WTC11 (cell line): ENCODE measurements around the gene LRIT3. TPM values are rescaled to one million over a fixed set of nuclear protein-coding genes. Genes with fewer than 3 reads are reported as not detected.

Experiments used
- ATAC-seq: fragments of 200-7000 bp; cut with Tn5 transposase; 2 replicates; pipeline ENCODE4 v1.10.0; 2021; ENCODE audit warnings: mild to moderate bottlenecking, moderate library complexity
- CTCF ChIA-PET: fragments of 300-600 bp; sonication (Branson Sonifier 250); formaldehyde crosslinking; loops from one replicate; lab custom pipeline; 2021; ENCODE audit warnings: antibody characterized with exemption; lab: Charles Lee
- POLR2A ChIA-PET: fragments of 350-600 bp; sonication (Branson Sonifier 250); formaldehyde crosslinking; loops from one replicate; lab custom pipeline; 2021; ENCODE audit warnings: antibody characterized with exemption; lab: Charles Lee
- DNase-seq: peaks from one replicate; pipeline ENCODE4 v3.0.0; 2021; ENCODE audit warnings: low spot score
- H3K27ac Mint-ChIP-seq: 2 replicates; pipeline ENCODE4 v1.8.0; 2021; ENCODE audit warnings: mixed read lengths
- H3K27me3 Mint-ChIP-seq: 2 replicates; pipeline ENCODE4 v1.8.0; 2021; ENCODE audit warnings: low read depth, mild to moderate bottlenecking, moderate library complexity, mixed read lengths
- H3K36me3 Mint-ChIP-seq: 2 replicates; pipeline ENCODE4 v1.8.0; 2021; ENCODE audit warnings: mixed read lengths
- H3K4me1 Mint-ChIP-seq: 2 replicates; pipeline ENCODE4 v1.8.0; 2022; ENCODE audit warnings: mixed read lengths
- H3K4me3 Mint-ChIP-seq: 2 replicates; pipeline ENCODE4 v1.8.0; 2021; ENCODE audit warnings: mild to moderate bottlenecking, moderate library complexity, mixed read lengths
- H3K9me3 Mint-ChIP-seq: 2 replicates; pipeline ENCODE4 v1.8.0; 2021; ENCODE audit warnings: mixed read lengths
- AFF4 ChIP-seq: sonication (generic); formaldehyde crosslinking; IDR thresholded peaks from 2 replicates; pipeline ENCODE4 v1.8.1; 2023; ENCODE audit warnings: mild to moderate bottlenecking, missing genetic modification reagents, borderline replicate concordance
- ARID4B ChIP-seq: sonication (generic); formaldehyde crosslinking; IDR thresholded peaks from 2 replicates; pipeline ENCODE4 v1.8.0; 2023; ENCODE audit warnings: missing genetic modification reagents, mild to moderate bottlenecking, borderline replicate concordance
- CBFB ChIP-seq: sonication (generic); formaldehyde crosslinking; IDR thresholded peaks from 2 replicates; pipeline ENCODE4 v1.8.1; 2022; ENCODE audit warnings: mild to moderate bottlenecking, low read depth, missing genetic modification reagents
- CDX4 ChIP-seq: fragments of 250-450 bp; sonication (Bioruptor Pico); IDR thresholded peaks from 2 replicates; pipeline ENCODE4 v1.9.0; 2021; ENCODE audit warnings: moderate library complexity, mild to moderate bottlenecking, inconsistent platforms, borderline replicate concordance
- ERG ChIP-seq: fragments of 250-450 bp; sonication (Bioruptor Pico); IDR thresholded peaks from 2 replicates; pipeline ENCODE4 v1.8.0; 2021; ENCODE audit warnings: mild to moderate bottlenecking
- GABPB1 ChIP-seq: sonication (generic); formaldehyde crosslinking; IDR thresholded peaks from 2 replicates; pipeline ENCODE4 v1.8.1; 2023; ENCODE audit warnings: mild to moderate bottlenecking, missing genetic modification reagents
- HMGA2 ChIP-seq: fragments of 250-450 bp; sonication (Bioruptor Pico); IDR thresholded peaks from 2 replicates; pipeline ENCODE4 v1.4.0; 2021; ENCODE audit warnings: mild to moderate bottlenecking, moderate library complexity
- IRF1 ChIP-seq: sonication (generic); formaldehyde crosslinking; IDR thresholded peaks from 2 replicates; pipeline ENCODE4 v1.8.0; 2023; ENCODE audit warnings: missing genetic modification reagents
- JAZF1 ChIP-seq: fragments of 250-450 bp; sonication (Bioruptor Pico); IDR thresholded peaks from 2 replicates; pipeline ENCODE4 v1.9.0; 2021; ENCODE audit warnings: moderate library complexity, mild to moderate bottlenecking, inconsistent platforms
- NFATC4 ChIP-seq: fragments of 250-450 bp; sonication (Bioruptor Pico); IDR thresholded peaks from 2 replicates; pipeline ENCODE4 v1.9.0; 2021; ENCODE audit warnings: mild to moderate bottlenecking
- NFYB ChIP-seq: sonication (generic); formaldehyde crosslinking; conservative IDR thresholded peaks from 2 replicates; pipeline ENCODE4 v1.8.0; 2022; ENCODE audit warnings: low read depth, missing genetic modification reagents
- SMAD4 ChIP-seq: sonication (generic); formaldehyde crosslinking; IDR thresholded peaks from 2 replicates; pipeline ENCODE4 v1.8.0; 2022; ENCODE audit warnings: mild to moderate bottlenecking, missing genetic modification reagents
- TEAD1 ChIP-seq: sonication (generic); formaldehyde crosslinking; IDR thresholded peaks from 2 replicates; pipeline ENCODE4 v1.8.0; 2022; ENCODE audit warnings: mild to moderate bottlenecking, missing genetic modification reagents
- USF1 ChIP-seq: sonication (generic); formaldehyde crosslinking; IDR thresholded peaks from 2 replicates; pipeline ENCODE4 v1.8.0; 2022; ENCODE audit warnings: mild to moderate bottlenecking, missing genetic modification reagents
- ZBTB43 ChIP-seq: sonication (generic); formaldehyde crosslinking; IDR thresholded peaks from 2 replicates; pipeline ENCODE4 v1.8.1; 2023; ENCODE audit warnings: mild to moderate bottlenecking, missing genetic modification reagents
- ZNF232 ChIP-seq: sonication (generic); formaldehyde crosslinking; IDR thresholded peaks from 2 replicates; pipeline ENCODE4 v1.8.0; 2022; ENCODE audit warnings: mild to moderate bottlenecking, missing genetic modification reagents
- ZNF317 ChIP-seq: sonication (generic); formaldehyde crosslinking; IDR thresholded peaks from 2 replicates; pipeline ENCODE4 v1.8.1; 2023; ENCODE audit warnings: low read depth, mild to moderate bottlenecking, moderate library complexity, missing genetic modification reagents, borderline replicate concordance
- ZNF423 ChIP-seq: fragments of 250-450 bp; sonication (Bioruptor Pico); IDR thresholded peaks from 2 replicates; pipeline ENCODE4 v2.1.2; 2022; ENCODE audit warnings: mild to moderate bottlenecking, moderate library complexity
- total RNA-seq: library from RNA; stranded (reverse); gene quantifications from 3 replicates; pipeline ENCODE4 v1.2.3, GENCODE V29; 2021

The LRIT3 gene
- total RNA-seq, 1 experiment from 2014 or later = 0.11 TPM

- no peaks in the 10 kb centered on the region for H3K36me3 Mint-ChIP-seq
- TF ChIP-seq ZNF317 (CRISPR knock-in tag) (no peak), ZNF423 (CRISPR knock-in tag) (no peak), CBFB (no peak), AFF4 (CRISPR knock-in tag) (no peak), JAZF1 (CRISPR knock-in tag) (no peak), ERG (no peak), TEAD1 (CRISPR knock-in tag) (no peak), NFYB (CRISPR knock-in tag) (no peak), ARID4B (CRISPR knock-in tag) (no peak), HMGA2 (CRISPR knock-in tag) (no peak), CDX4 (CRISPR knock-in tag) (no peak), SMAD4 (CRISPR knock-in tag) (no peak), NFATC4 (CRISPR knock-in tag) (no peak)
- POLR2A ChIA-PET = interaction anchor here (0.5 kb wide), 1 partner anchor 252 kb away, joined by 3 read pairs; the partner anchor contains the start of gene MCUB
- peaks cover 23% of the 10 kb centered on the region for H3K4me1 Mint-ChIP-seq
- no peak overlapping the region for H3K4me3 Mint-ChIP-seq
- no peaks in the 10 kb centered on the region for H3K9me3 Mint-ChIP-seq
- no peaks in the 10 kb centered on the region for H3K27me3 Mint-ChIP-seq
- CTCF ChIA-PET = no interaction called here
- no peak overlapping the region for H3K27ac Mint-ChIP-seq
- ATAC-seq (no peak), DNase-seq (no peak)
These were observed 36.2 kb upstream of the LRIT3 start for GRCh38 chr4:109811707-109812106.

GRCh38 chr4:109815151-109816081 lies 32.5 kb upstream of the LRIT3 start, which contains the start of gene GAR1:
TSS of gene GAR1 (plus strand) at chr4:109815762. CDS start at chr4:109816165, 403 bp downstream.
- ATAC-seq (peak; percentile 96), DNase-seq (peak; percentile 92)
- Mint-ChIP-seq H3K4me3 (peak within 1 kb of the TSS; percentile 97), H3K4me1 (peaks cover 24% of the 10 kb centered on the region), H3K36me3 (peaks cover 31% of the 10 kb centered on the region), H3K9me3 (no peaks in the 10 kb centered on the region), H3K27ac (peak within 1 kb of the TSS; percentile 97), H3K27me3 (no peaks in the 10 kb centered on the region)
- ChIA-PET POLR2A (interaction anchor here (0.9 to 1.0 kb wide), 2 partner anchors 114 to 381 kb away, joined by 3 read pairs; partner anchors contain the start of gene SEC24B), CTCF (interaction anchor here (0.9 to 1.5 kb wide), 2 partner anchors 11 to 112 kb away, joined by 3 to 6 read pairs; partner anchors contain the start of gene CASP6)
- peak; percentile 85 for TF ChIP-seq USF1 (CRISPR knock-in tag)
- TF ChIP-seq ZNF232 (CRISPR knock-in tag) = peak; percentile 23
- TF ChIP-seq IRF1 (CRISPR knock-in tag) = 0 out of 2 replicates have a peak, but pooled peaks have one; percentile 37
- TF ChIP-seq ZBTB43 (CRISPR knock-in tag) = 0 out of 2 replicates have a peak, but pooled peaks have one; percentile 61
- peak; percentile 38; the same call in 1 of the 2 replicates for TF ChIP-seq GABPB1 (CRISPR knock-in tag)
